ENCODE results near the gene TRIM24. TPM values are rescaled to one million over a fixed set of nuclear protein-coding genes. Genes with fewer than 3 reads are reported as not detected.
"Not testable (repeated sequence)": the region's sequence is repeated elsewhere in the genome, so short reads cannot be mapped to it uniquely, and the experiment has no call there.

The TRIM24 gene
- total and polyA plus RNA-seq, 8 donors = 4.4 to 19.2 (median 12.4) TPM

- no peak for FAIRE-seq
- intact Hi-C loops (cut with DNase I) = no loop called here
- DNase-seq = no peak
- TF ChIP-seq CTCF (IDR thresholded peaks at IDR 0.05) = no peak
- H3K4me3 ChIP-seq = no peak overlapping the region
- no peaks in the 10 kb centered on the region for H3K9me3 ChIP-seq
- no peak overlapping the region for H3K27ac ChIP-seq
- H3K4me1 ChIP-seq = no peaks in the 10 kb centered on the region
- no peak for ATAC-seq
- H3K27me3 ChIP-seq = no peaks in the 10 kb centered on the region
- H3K36me3 ChIP-seq = no peaks in the 10 kb centered on the region
- WGBS, 2 donors = 91 to 92% methylated on average over 4 of the region's 4 CpGs
Observed at GRCh38 chr7:138491612-138492386, 31.7 kb downstream of the TRIM24 start.

- TF ChIP-seq CTCF (IDR thresholded peaks at IDR 0.05) = no peak
- FAIRE-seq = no peak
- H3K4me3 ChIP-seq = no peak overlapping the region
- DNase-seq = no peak
- WGBS, 2 donors = 79 to 81% methylated on average over 4 of the region's 4 CpGs
- H3K27ac ChIP-seq = no peak overlapping the region
- no peaks in the 10 kb centered on the region for H3K4me1 ChIP-seq
- no peaks in the 10 kb centered on the region for H3K36me3 ChIP-seq
- intact Hi-C loops (cut with DNase I) = no loop called here
- H3K27me3 ChIP-seq = no peaks in the 10 kb centered on the region
- no peaks in the 10 kb centered on the region for H3K9me3 ChIP-seq
- no peak for ATAC-seq
Observed at GRCh38 chr7:138492423-138492822, 32.4 kb downstream of the TRIM24 start.

- Histone ChIP-seq H3K4me3 (no peak overlapping the region), H3K27me3 (no peaks in the 10 kb centered on the region), H3K9me3 (no peaks in the 10 kb centered on the region), H3K27ac (no peak overlapping the region), H3K4me1 (no peaks in the 10 kb centered on the region), H3K36me3 (no peaks in the 10 kb centered on the region)
- no peak for TF ChIP-seq CTCF (IDR thresholded peaks at IDR 0.05)
- FAIRE-seq (no peak), DNase-seq (no peak), ATAC-seq (no peak)
- intact Hi-C loops (cut with DNase I) = no loop called here
- WGBS, 2 donors = 93% methylated on average over 3 of the region's 3 CpGs
Observed at GRCh38 chr7:138493535-138493934, 33.5 kb downstream of the TRIM24 start.

- ATAC-seq = no peak
- H3K27me3 ChIP-seq = no peaks in the 10 kb centered on the region
- no peak for TF ChIP-seq CTCF (IDR thresholded peaks at IDR 0.05)
- H3K36me3 ChIP-seq = no peaks in the 10 kb centered on the region
- intact Hi-C loops (cut with DNase I) = no loop called here
- H3K4me3 ChIP-seq = no peak overlapping the region
- no peak overlapping the region for H3K27ac ChIP-seq
- no peak for DNase-seq
- H3K4me1 ChIP-seq = no peaks in the 10 kb centered on the region
- 92 to 94% methylated on average over 1 of the region's 1 CpG for WGBS, 2 donors
- H3K9me3 ChIP-seq = no peaks in the 10 kb centered on the region
- FAIRE-seq = no peak
Observed at GRCh38 chr7:138495485-138495884, 35.4 kb downstream of the TRIM24 start.

GRCh38 chr7:138499340-138499739 lies 39.3 kb downstream of the TRIM24 start:
- FAIRE-seq (no peak), DNase-seq (no peak), ATAC-seq (no peak)
- no peak for TF ChIP-seq CTCF (IDR thresholded peaks at IDR 0.05)
- H3K9me3 ChIP-seq = no peaks in the 10 kb centered on the region
- H3K4me3 ChIP-seq = no peak overlapping the region
- no peaks in the 10 kb centered on the region for H3K27me3 ChIP-seq
- no peaks in the 10 kb centered on the region for H3K36me3 ChIP-seq
- H3K4me1 ChIP-seq = no peaks in the 10 kb centered on the region
- intact Hi-C loops (cut with DNase I) = no loop called here
- no peak overlapping the region for H3K27ac ChIP-seq
- WGBS, 2 donors = 87 to 93% methylated on average over 3 of the region's 3 CpGs

- DNase-seq; H3K27ac ChIP-seq; H3K27me3 ChIP-seq; H3K4me3 ChIP-seq; FAIRE-seq; intact Hi-C loops (cut with DNase I); H3K4me1 ChIP-seq; H3K9me3 ChIP-seq; H3K36me3 ChIP-seq; ATAC-seq: not testable (repeated sequence)
- WGBS, 2 donors = 97% methylated on average over 2 of the region's 2 CpGs
Observed at GRCh38 chr7:138500303-138500702, 40.2 kb downstream of the TRIM24 start.
